ENCODE results near the gene TBC1D1.
A peak's percentile ranks its signal among the peaks of the same experiment; 100 is the strongest.
"Not testable (repeated sequence)": the region's sequence is repeated elsewhere in the genome, so short reads cannot be mapped to it uniquely, and the experiment has no call there.

The TBC1D1 gene

DNA sequence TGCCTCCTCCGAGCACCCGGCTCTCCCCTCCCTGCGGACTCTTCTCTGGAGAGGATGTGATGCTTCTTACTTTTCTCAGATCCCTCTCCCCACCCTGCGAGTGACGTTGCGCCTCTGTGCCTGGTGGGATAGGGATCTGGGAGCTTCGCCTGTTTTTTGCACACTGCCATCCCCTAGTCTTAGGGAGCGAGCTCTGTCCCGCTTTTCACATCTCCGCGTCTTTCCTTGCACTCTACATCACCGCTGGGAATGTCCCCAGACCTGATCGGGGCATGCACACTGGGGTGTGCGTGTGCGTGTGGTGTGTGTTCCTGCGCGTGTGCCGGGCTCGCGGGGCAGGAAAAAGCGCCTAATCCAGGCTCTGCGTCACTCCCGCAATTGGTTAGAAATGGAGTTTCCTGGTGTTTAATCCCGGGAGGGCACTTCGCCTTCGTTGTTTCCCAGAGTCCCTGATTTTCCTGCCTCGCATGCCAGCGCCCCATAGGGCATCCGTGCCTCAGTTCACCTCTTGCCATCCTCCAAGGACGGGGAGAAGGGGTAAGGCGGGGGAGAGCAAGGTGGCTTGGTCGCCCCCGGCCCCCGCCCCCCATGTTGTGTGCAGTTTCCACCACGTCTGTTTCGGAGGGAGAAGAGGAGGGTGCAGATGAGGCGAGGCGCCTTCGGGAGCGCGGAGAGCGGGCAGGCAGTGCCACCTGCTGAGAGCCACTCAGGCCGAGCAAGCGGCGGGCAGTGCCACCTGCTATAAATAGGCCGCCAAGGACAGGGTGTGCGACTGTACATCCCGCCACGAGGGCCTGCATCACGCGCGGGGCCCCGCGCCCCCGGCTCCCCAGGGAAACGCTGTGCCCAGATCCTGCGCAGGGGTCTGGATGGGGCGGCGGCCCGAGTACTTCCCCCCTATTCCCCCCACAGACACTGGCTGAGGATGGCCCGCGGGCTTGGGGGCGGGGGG is 759 bp upstream of the TBC1D1 start:
- DNase-seq: no peak

DNA sequence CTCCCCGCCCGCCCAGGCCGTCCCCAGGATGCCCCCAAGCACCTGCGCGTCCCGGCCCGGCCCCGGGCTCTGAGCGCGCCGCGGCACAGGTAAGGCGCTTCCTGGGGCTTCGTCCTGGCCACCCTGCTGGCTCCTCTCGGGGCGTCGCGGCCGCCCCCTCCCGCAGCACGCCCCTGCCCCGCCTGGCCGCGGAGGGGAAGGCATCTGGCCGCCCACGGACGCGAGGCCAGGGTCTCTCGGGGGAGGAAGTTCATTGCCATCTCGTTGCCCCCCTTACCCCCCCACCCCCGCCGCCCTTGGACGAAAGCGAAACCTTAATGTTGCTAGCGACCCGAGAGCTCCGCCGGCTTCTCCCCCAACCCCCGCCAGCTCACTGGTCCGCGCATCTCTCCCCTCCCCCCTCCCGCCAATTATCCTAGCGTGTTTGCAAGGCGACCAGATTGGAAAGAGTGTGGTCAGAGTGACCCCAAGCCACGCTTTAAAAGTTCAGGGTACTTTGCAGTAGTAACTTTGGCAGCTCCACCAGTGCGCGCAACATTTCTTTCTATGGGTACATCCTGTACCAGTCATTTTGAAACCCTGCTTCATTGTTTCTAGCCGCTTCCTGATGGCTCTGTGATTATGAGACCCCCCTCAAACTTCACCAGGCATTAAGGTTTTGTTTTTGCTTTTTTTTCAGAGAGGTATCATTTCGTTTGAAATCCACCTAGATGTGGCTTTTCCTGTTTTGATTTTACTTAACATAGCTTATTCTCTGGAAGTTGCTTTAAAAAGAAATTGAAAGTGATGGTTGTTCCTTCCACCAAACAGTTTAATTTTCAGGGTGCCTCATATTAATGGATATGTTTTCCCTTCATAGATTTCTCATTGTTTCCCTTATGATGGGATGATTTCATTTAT is 626 bp downstream of the TBC1D1 start:
- peak; percentile 60 for DNase-seq

DNA sequence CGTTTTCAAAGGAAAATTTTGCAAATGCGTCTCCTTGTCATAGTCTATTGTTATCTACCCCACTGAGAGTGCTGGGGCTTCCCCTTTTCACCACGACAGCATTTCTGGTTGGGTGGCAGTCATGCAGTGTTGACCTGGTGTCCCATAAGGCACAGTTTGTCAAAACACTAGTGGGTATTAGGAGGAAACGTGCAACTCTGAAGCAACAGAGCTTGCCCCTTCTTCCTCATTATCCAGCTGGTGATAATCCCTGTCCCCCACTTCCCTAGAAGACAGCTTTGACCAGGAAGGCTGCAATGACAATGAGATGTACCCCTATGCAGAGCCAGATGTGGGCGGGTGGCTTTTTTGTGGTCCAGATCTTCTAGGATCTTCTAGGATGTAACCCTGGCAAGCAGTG is 1.8 kb downstream of the TBC1D1 start:
- peak; percentile 35 for DNase-seq

DNA sequence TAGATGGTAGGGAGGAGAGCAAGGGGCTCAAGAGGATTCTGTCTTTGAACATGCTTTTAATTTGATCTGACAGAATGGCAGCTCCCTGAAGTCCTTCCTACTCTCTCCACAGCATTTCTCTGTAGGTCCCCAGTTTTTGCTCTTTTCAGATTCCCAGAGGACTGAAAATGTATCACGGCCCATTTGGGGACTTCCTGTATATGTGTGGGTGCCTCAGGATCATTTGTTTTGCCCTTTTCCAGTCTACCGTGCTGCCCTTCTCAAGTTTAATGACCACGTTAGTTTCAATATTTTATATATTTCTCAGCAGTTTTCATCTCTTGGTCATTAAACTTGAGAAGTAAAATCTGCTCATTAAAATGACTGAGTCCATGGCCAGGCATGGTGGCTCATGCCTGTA is 2.3 kb downstream of the TBC1D1 start:
- no peak for DNase-seq

DNA sequence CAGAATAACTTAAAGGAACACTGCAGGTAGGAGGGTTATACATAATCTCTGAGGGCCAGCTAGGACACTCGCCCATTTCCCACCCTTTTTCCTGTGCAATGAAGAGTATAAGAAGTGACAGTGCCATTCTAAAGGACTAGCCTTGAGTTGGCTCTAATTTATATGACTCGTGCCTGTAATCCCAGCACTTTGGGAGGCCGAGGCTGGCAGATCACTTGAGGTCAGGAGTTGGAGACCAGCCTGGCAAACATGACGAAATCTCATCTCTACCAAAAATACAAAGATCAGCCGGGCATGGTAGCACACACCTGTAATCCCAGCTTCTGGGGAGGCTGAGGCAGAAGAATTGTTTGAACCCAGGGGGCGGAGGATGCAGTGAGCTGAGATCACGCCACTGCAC is 4.4 kb downstream of the TBC1D1 start:
- no peak for DNase-seq

DNA sequence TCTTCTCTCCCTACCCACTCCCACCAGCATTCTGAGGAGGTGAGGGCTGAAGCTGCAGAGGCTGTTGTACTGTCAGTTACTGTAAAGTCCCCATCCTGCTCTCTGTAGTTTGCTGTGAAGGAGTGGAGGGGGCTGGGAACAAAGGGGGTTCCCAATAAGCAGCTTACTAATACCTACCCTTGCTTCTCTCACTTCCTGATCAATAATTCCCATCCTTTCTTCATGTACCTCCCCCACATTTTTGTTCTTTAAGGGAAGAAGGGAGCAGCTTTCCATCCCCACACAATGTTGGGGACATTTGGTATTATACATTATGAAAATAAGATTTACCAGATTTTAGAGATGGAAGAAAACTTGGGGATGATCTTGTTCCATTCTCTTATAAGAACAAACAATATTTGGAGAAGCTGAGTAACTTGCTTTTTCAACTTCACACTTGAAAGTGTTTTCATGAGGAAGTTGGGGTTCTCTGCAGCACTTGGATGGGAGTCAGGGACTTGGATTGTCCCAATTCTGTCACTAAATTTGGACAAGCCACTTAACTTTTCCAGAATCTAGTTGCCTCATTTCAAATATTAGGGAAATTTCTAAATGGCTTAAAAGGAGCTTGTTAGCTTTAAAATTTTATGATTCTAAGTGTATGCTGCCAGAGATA is 5.4 kb downstream of the TBC1D1 start:
- no peak for DNase-seq

DNA sequence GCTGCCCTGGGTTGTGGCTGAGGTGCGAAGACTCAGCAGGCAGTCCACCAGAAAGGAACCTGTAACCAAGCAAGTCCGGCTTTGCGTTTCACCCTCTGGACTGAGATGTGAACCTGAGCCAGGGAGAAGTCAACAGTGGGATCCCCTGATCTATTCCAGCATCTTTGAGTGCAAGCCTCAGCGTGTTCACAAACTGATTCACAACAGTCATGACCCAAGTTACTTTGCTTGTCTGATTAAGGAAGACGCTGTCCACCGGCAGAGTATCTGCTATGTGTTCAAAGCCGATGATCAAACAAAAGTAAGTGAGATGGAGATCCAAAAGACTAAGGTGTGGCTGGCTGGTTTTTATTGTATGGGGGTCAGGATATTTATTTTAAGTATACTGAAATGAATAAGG is 11.3 kb downstream of the TBC1D1 start:
- no peak for DNase-seq

DNA sequence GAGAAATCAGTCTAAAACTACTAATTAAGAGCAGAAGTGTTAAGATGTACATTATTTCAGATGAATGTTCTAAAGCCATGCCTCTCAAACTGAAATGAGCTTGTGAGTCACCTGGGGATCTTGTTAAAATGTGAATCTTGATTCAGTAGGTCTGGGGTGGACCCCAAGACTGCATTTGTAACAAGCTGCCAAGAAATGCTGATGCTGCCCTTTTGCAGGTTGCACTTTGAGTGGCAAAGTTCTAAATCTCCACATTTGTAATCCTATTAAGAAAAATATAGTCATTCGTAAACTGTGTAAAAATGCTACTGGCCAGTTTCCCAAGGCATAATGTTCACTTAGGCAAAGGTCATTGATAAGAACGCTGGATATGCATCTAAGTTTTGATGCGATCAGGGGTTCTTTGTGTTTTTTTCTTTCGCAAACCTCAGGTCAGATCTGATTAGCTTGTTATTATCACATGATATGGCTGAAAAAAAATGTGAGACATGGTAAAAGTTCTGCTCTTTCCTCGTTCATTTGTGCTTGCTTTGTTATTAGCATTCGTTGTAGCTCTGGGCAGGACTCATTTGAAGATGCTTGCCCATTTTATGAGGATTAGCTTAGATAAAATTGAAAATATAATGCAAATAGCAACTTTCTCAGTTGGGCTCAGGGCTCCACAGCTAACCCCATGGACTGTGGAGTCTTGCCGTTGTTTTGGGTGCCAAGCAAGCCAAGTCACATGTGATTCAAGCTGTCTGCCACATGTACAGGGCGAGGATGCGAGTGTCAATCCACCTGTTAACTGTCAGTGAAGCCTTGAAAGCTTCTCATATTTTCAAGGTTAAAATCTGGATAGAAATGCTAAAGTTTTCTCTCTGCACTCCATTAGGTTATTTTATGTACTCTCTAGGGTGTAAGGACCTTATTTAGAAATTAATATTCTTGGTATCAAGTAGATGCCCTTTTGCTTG is 12.1 kb downstream of the TBC1D1 start:
- no peak for DNase-seq

DNA sequence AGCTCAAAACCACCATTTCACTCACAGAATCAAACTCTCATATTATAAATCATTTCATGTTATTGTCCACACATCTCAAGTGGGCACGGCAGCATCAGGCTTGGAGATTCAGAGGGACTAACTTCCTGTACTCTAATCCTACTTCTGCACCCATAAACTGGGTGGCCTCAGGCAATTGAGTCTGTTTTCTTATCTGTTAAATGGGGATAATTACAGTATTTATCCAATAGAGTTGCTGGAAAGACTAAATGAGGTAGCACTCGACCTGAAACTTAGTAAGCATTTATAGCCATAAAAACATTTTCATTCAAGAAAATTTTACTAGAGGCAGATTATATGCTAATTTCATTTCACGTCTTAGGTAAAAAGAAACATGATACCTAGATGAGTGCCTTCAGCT is 13.0 kb downstream of the TBC1D1 start:
- no peak for DNase-seq

DNA sequence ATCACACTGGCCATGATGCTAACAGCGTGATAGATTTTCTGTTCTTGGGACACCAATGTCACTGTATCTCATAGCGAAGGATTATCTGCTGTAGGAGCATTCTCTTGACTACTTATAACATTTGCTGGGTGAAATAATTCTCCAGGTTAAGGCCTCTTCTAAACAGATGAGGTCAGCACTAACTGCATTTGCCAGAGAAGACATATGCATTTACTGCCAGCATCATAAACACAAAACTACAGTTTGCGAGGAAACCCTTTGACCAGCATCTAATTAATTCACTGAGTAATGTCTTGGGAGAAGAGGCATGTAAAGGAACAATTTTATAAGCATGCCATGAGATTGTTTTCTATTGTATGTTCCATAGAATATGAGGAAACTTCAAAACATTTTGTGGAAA is 13.9 kb downstream of the TBC1D1 start:
- DNase-seq: no peak

DNA sequence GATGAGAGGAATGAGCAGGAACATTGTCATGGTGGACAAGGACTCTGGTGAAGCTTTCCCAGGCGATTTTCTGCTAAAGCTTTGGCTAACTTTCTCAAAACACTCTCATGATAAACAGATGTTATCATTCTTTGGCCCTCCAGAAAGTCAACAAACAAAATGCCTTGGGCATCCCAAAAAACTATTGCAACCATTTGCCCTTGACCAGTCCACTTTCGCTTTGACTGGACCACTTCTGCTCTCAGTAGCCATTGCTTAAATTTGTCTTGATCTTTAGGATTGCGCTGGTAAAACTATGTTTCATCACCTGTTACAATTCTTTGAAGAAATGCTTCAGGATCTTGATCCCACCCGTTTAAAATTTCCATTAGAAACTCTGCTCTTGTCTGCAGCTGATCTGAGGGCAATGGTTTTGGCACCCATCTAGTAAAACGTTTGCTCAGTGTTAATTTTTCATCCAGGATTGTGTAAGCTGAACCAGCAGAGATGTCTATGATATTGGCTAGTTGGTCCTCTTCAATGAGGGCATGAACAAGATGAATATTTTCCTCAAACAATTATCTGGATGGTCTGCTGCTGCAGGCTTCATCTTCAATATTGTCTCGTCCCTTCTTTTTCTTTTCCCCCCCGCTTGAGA is 14.8 kb downstream of the TBC1D1 start:
- DNase-seq: no peak

DNA sequence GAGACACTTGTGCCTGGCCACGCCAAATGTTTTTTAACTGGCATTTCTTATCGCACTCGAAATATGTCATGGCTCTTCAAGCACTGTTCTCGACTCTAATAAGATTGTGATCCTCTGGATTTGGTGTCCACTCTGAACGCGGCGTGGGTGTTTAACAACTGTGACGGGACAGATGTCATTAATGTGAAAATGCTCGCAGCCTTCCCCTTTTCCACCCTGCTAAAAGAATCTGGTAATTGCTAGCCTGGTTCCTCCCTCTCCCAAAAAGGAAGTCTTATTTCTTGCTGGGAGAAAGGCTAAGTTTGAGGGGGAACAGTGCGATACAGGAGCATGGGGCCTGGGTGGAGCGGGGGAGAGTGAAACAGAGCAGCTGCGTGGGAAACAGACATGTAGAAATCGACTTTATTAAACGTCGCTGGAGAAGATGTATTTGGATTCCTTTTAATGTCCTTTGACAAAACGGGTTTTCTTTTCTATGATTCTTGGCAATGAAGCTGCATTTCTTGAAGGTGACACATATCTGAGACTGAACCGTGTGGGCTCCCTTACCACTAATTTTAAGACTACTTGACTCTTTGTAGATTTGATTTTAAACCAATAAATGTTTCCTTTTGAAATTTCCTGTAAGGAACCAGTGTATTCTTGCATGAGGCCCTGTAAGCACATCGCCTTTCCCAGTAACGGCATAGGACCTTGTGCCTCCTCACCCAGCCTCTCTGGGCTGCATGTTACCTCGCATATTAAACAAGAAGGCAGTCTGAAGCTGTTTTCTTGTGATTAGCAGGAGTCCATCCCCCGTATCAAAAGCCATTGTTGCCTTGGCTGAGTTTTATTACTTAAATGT is 17.8 kb downstream of the TBC1D1 start:
- DNase-seq: no peak

DNA sequence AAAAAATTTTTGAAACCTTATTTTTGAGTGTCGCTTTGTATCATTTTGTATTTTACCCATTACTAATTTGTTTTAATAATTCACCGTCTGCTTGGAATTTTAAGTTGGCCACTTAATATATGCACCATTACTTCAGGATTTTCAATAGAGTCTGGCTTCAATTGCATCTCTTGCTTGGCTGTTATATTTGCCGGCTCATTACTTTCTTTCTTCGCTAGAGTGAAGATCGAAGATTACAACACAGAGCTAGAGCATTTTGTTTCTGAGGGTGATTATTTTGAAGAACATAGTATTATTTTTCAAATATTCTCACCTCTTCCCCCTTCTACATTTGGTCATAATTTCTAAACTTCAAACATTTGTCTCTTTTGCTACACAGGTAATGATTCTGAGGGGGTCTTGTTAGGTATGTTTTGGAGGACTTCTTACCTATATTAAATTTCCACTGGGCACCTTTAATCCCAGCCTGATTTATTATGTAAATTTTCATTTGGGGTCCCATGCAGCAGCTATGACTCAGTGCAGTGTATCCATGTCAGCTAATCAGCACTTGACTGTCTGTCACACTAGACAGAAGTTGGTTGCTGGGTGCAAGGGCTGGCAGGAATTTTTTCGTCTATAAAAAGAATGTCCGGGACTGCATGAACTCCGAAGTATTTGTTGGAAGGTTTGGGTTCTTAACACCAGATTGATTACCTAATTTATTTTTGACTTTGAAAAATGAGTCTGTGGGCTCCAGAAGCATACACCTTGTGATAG is 18.6 kb downstream of the TBC1D1 start:
- no peak for DNase-seq

DNA sequence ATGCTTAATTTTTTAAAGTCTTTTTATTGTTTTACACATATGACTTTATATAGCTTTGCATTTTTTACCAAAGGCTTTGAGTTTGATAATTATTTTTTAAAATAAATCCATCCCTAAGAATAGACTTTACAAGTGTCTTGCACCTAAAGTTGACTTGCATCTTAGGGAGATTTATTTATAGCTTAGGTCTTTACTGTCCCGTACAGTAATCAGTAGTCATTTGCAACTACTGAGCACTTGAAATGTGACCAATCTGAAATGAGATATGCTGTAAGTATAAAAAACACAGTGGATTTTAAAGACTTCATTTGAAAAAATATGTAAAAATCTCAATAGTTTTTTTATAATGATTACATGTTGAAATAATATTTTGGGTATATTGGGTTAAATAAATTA is 19.2 kb downstream of the TBC1D1 start:
- no peak for DNase-seq

DNA sequence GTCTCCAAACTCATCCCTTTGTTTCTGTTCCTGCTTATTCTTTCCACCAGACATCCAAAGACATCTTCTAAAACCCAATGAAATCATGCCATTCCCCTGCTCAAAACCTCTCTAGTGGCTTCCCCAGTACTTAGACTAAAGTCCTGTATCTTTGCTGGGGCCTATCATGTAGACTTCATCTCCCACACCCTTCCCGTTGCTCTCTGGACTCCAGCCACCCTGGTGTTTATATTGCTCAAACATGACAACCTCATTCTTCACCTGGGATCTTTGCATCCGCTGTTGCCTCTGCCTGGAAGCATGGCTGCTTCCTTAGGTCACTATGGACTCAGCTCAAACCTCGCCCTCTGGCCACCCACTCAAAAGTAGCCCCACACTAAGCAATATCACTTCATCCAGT is 23.7 kb downstream of the TBC1D1 start:
- no peak for DNase-seq

DNA sequence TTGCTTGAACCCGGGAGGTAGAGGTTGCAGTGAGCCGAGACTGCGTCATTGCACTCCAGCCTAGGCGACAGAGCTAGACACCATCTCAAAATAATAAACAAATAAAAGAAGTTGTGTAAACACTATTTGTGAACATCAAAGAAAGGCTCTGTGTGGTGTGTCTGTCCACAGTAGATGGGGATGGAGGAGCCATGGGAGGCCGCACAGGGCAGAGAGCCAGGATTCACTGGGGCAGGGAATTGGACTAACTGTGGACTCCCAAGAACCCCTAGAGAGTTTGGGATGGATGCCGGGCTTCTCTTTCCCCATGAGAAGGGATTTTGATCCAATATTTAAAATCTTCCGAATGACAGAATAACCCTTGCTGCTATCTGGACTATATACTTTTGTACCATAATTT is 26.5 kb downstream of the TBC1D1 start:
- DNase-seq: no peak

DNA sequence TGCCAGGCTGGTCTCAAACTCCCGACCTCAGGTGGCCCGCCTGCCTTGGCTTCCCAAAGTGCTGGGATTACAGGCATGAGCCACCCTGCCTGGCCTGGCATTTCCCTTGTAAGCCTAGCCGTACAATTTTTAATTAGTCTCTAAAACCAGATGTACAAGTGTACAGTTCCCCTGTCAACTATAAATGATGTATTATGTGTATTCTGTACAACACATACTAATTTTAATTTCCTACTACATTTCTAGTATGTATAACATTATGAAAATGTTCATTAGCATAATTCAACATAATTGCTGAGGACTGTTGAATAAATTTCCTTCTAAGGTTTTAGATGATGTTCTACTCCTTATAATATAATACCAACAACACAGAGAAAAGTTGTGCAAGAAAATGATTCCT is 27.8 kb downstream of the TBC1D1 start:
- DNase-seq: no peak

DNA sequence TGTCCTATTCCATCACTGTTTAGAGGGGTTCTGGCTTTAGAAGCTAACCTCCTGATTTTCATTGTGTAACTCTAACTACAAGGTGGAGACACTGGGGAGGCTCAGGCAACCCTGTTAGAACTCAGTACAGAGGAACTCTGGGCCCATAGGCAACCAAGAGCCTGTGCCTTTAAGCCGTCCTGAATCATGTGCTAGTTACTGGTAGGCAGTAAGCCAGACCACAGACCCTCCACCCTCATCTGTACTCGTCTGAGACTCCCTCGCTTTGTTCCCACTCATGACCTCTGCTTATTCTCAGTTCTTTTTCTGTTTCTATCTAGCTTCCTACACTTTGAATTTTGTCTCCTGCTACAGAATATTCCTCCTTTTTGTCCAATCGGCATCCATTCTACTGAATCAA is 31.4 kb downstream of the TBC1D1 start:
- no peak for DNase-seq

DNA sequence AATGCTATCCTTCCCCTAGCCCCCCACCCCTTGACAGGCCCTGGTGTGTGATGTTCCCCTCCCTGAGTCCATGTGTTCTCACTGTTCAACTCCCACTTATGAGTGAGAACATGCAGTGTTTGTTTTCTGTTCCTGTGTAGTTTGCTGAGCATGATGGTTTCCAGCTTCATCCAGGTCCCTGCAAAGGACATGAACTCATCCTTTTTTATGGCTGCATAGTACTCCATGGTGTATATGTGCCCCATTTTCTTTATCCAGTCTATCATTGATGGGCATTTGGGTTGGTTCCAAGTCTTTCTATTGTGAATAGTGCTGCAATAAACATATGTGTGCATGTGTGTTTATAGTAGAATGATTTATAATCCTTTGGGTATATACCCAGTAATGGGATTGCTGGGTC is 32.2 kb downstream of the TBC1D1 start:
- DNase-seq: not testable (repeated sequence)

DNA sequence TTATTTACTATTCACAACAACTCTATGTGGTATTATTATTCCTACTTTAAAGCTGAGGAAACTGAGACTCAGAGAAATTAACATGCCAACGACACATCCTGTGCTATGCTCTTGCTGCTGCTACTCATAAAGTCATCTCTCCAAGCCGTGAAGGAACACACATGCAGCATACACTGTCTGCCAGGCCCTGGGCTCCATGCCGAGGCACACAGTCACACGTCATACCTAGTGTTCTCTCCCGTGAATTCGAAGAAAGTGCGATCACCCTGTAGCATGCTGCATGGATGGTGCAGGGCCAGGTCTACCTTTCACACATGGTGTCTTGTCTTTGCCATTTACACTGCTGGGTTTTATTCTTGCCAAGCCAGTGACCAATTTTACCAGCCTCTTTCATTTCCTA is 34.1 kb downstream of the TBC1D1 start:
- no peak for DNase-seq
